ENCODE measurements around the gene FAM174B.

The FAM174B gene

GRCh38 chr15:92664178-92664900 lies 8.8 kb upstream of the FAM174B start:
- no peak for DNase-seq

GRCh38 chr15:92663250-92663951 lies 7.8 kb upstream of the FAM174B start:
- no peak for DNase-seq

GRCh38 chr15:92662762-92663161 lies 7.2 kb upstream of the FAM174B start:
- DNase-seq: no peak

GRCh38 chr15:92661956-92662355 lies 6.4 kb upstream of the FAM174B start:
- no peak for DNase-seq

GRCh38 chr15:92661069-92661468 lies 5.5 kb upstream of the FAM174B start:
- no peak for DNase-seq

- DNase-seq: no peak
These were observed 1.9 kb upstream of the FAM174B start for GRCh38 chr15:92657486-92657885.

- no peak for DNase-seq
These were observed 514 bp upstream of the FAM174B start for GRCh38 chr15:92656089-92656488.

- no peak for DNase-seq
These were observed 913 bp downstream of the FAM174B start for GRCh38 chr15:92654662-92655061.

- no peak for DNase-seq
These were observed 1.6 kb downstream of the FAM174B start for GRCh38 chr15:92653836-92654539.

- DNase-seq: no peak
These were observed 2.2 kb downstream of the FAM174B start for GRCh38 chr15:92653366-92653765.

GRCh38 chr15:92652576-92652966 lies 3.0 kb downstream of the FAM174B start:
- no peak for DNase-seq

GRCh38 chr15:92651877-92652575 lies 3.5 kb downstream of the FAM174B start:
- no peak for DNase-seq

- no peak for DNase-seq
These were observed 4.6 kb downstream of the FAM174B start for GRCh38 chr15:92650966-92651365.

GRCh38 chr15:92650256-92650655 lies 5.3 kb downstream of the FAM174B start:
- DNase-seq: no peak

- no peak for DNase-seq
These were observed 7.2 kb downstream of the FAM174B start for GRCh38 chr15:92648190-92648875.

- DNase-seq: no peak
These were observed 8.0 kb downstream of the FAM174B start for GRCh38 chr15:92647467-92648163.

GRCh38 chr15:92646216-92646615 lies 9.4 kb downstream of the FAM174B start:
- DNase-seq: no peak

GRCh38 chr15:92645731-92646130 lies 9.8 kb downstream of the FAM174B start:
- no peak for DNase-seq

GRCh38 chr15:92645051-92645631 lies 10.4 kb downstream of the FAM174B start:
- DNase-seq: no peak

GRCh38 chr15:92643849-92644815 lies 11.4 kb downstream of the FAM174B start:
- no peak for DNase-seq
